Measurements from ENCODE around the gene KCNK4. TPM values are rescaled to one million over a fixed set of nuclear protein-coding genes. Genes with fewer than 3 reads are reported as not detected.

The KCNK4 gene
- polyA plus RNA-seq, 12 donors = not detected

DNA sequence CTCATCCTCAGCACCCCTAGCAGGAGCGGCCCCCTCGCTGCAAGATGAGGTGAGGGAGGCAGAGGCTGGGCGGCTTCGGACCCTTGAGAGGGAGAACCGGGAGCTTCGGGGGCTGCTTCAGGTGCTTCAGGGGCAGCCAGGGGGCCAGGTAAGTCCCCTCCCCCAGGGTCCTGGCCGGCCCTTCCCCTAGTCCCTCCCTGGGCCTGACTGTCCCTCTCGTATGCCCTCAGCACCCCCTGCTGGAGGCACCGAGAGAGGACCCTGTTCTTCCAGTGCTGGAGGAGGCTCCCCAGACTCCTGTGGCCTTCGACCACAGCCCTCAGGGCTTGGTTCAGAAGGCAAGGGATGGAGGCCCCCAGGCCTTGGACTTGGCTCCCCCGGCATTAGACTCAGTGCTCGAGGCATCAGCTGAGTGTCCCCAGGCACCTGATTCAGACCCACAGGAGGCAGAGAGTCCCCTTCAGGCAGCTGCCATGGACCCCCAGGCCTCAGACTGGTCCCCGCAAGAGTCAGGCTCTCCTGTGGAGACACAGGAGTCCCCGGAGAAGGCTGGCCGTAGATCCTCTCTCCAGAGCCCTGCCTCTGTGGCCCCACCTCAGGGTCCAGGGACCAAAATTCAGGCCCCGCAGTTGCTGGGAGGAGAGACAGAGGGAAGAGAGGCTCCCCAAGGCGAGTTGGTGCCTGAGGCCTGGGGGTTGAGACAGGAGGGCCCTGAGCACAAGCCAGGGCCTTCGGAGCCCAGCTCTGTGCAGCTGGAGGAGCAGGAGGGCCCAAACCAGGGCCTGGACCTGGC lies 52.9 kb downstream of the KCNK4 start:
- DNase-seq = no peak

DNA sequence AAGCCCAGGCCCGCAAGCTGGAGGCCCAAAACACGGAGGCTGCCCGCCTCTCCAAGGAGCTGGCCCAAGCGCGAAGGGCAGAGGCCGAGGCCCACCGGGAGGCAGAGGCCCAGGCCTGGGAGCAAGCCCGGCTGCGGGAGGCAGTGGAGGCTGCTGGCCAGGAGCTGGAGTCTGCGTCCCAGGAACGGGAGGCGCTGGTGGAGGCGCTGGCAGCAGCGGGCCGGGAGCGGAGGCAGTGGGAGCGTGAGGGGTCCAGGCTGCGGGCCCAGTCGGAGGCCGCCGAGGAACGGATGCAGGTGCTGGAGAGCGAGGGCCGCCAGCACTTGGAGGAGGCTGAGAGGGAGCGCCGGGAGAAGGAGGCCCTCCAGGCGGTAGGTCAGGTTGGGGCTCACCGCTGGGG lies 53.7 kb downstream of the KCNK4 start:
- no peak for DNase-seq

DNA sequence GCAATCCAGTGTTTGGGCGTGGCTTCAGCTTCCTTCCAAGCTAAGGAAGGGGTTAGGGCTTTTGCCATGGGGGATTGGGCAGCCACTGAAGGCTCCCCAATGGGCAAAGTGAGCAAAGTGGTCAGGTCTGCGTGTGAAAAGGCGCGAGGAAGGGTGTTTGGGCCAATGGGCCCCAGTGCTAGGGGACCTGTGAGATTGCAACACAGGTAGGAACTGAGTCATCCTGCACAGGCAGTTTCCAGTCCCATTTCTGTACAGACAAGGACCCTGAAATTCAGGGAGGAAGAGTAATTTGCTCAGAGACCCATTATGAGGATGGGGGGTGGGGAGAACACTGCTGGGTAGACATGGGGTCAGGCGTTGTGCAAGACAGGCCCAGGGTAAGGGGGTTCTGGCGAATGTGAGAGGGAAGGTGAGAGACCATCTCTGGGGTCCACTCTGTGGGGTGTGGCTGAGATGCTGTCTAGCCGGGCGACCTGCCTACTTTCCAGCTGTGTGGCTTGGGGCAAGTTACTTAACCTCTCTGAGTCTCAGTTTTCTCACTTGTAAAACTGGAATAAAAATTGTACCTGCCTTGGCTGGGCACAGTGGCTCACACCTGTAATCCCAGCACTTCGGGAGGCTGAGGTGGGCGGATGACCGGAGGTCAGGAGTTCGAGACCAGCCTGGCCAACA lies 56.2 kb downstream of the KCNK4 start:
- DNase-seq = no peak

DNA sequence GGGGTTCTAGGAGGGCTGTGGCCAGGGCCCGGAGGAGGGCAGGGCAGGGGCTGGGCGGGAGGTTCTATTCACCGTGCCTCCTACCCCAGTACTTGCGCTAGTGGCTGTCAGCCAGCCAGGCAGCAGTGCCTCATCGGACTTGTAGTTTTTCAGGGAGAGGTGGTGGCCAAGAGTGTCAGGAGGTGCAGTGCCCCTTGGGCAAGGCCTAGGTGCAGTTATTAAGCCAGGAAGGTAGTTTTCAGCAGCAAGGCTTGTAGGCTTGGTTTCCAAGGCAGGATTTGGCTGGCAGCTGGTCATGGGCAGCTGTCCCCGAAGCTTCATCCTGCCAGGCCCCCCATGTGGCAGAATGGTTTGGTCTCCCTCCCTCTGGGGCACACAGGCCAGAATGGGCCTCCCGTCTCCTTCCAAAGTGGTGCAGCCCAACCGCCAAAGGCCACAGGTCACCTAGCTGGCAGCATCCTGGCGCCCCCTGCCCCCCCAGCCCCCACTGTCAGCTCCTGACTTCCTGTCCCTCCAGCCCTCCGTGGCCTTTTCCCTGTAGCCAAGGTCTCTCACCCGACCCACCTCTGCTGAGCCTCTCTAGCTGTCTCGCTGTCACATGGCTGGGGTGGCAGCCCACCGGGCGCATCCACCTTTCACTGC lies 57.4 kb downstream of the KCNK4 start:
- no peak for DNase-seq

DNA sequence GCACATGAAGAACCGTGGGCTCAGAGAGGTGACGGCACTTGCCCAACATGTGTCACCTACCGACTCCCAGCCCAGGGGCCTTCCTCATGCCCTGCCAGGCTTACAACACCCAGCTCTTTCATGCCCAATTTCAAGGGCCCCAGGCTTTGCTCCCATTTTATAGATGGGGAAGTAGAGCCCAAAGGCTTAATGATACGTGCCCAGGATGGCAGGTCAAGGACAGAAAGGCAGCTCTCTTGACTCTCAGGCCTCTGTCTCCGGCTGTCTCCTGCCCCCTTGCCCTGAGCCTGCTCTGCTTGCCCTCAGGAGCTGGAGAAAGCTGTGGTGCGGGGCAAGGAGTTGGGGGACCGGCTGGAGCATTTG lies 57.9 kb downstream of the KCNK4 start:
- no peak for DNase-seq

DNA sequence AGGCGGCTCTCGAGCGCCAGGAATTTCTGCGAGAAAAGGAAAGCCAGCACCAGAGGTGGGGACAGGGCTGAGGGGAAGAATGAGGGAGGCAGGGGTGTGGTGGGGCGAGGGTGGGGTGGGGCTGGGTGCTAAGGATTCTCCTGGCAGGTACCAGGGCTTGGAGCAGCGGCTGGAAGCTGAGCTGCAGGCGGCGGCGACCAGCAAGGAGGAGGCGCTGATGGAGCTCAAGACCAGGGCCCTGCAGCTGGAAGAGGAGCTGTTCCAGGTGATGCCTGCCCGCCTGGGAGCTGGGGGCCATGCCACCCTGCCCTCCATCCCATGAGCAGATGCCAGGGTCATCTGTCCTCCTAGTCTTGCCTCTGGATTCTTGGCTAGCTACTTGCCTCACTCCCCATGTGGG lies 58.3 kb downstream of the KCNK4 start:
- DNase-seq = no peak

Other genes starting within 250 kb of the KCNK4 start
- gene MACROD1, start 125.2 kb upstream of the KCNK4 start, polyA plus RNA-seq (ENCODE audit: insufficient read length in 12 of 12) = 100 to 1,000 TPM in 1 of 12 donors, 10 to 100 TPM in 10, not detected in 1; 41.1 to 129 (median 55.2) TPM
- 100 to 1,000 TPM in 11 of 12 donors, not detected in 1; 119 to 165 (median 139) TPM for gene STIP1, start 105.1 kb upstream of the KCNK4 start, polyA plus RNA-seq (ENCODE audit: insufficient read length in 12 of 12)
- 10 to 100 TPM in 1 of 12 donors, 1 to 10 TPM in 10, not detected in 1; 5.2 to 16.7 (median 7.5) TPM for gene FERMT3, start 84.6 kb upstream of the KCNK4 start, polyA plus RNA-seq (ENCODE audit: insufficient read length in 12 of 12)
- gene TRPT1, start 65.1 kb upstream of the KCNK4 start, polyA plus RNA-seq (ENCODE audit: insufficient read length in 12 of 12) = 100 to 1,000 TPM in 1 of 12 donors, 10 to 100 TPM in 10, not detected in 1; 30.8 to 142 (median 65.8) TPM
- 10 to 100 TPM in 11 of 12 donors, not detected in 1; 13.1 to 47.0 (median 17.1) TPM for gene NUDT22, start 65.0 kb upstream of the KCNK4 start, polyA plus RNA-seq (ENCODE audit: insufficient read length in 12 of 12)
- gene DNAJC4, start 60.8 kb upstream of the KCNK4 start, polyA plus RNA-seq (ENCODE audit: insufficient read length in 12 of 12) = 10 to 100 TPM in 11 of 12 donors, not detected in 1; 41.1 to 71.1 (median 51.5) TPM
- gene VEGFB, start 56.7 kb upstream of the KCNK4 start, polyA plus RNA-seq (ENCODE audit: insufficient read length in 12 of 12) = 100 to 1,000 TPM in 1 of 12 donors, 10 to 100 TPM in 10, not detected in 1; 71.0 to 113 (median 89.8) TPM
- 100 to 1,000 TPM in 1 of 12 donors, 10 to 100 TPM in 10, not detected in 1; 37.5 to 114 (median 39.5) TPM for gene FKBP2, start 50.2 kb upstream of the KCNK4 start, polyA plus RNA-seq (ENCODE audit: insufficient read length in 12 of 12)
- gene PPP1R14B, start 44.4 kb upstream of the KCNK4 start, polyA plus RNA-seq (ENCODE audit: insufficient read length in 12 of 12) = 100 to 1,000 TPM in 11 of 12 donors, not detected in 1; 126 to 218 (median 167) TPM
- gene PLCB3, start 39.8 kb upstream of the KCNK4 start, polyA plus RNA-seq (ENCODE audit: insufficient read length in 12 of 12) = 10 to 100 TPM in 6 of 12 donors, 1 to 10 TPM in 5, not detected in 1; 8.5 to 18.9 (median 10.4) TPM
- 10 to 100 TPM in 11 of 12 donors, not detected in 1; 19.3 to 52.4 (median 24.6) TPM for gene BAD, start 6.6 kb upstream of the KCNK4 start, polyA plus RNA-seq (ENCODE audit: insufficient read length in 12 of 12)
- 10 to 100 TPM in 11 of 12 donors, not detected in 1; 14.1 to 32.9 (median 17.1) TPM for gene GPR137, start 5.5 kb upstream of the KCNK4 start, polyA plus RNA-seq (ENCODE audit: insufficient read length in 12 of 12)
- gene CATSPERZ, start 9.1 kb downstream of the KCNK4 start, polyA plus RNA-seq (ENCODE audit: insufficient read length in 12 of 12) = not detected
- 10 to 100 TPM in 11 of 12 donors, not detected in 1; 11.9 to 55.5 (median 20.2) TPM for gene ESRRA, start 14.2 kb downstream of the KCNK4 start, polyA plus RNA-seq (ENCODE audit: insufficient read length in 12 of 12)
- 100 to 1,000 TPM in 11 of 12 donors, not detected in 1; 142 to 254 (median 166) TPM for gene TRMT112, start 26.3 kb downstream of the KCNK4 start, polyA plus RNA-seq (ENCODE audit: insufficient read length in 12 of 12)
- gene PRDX5, start 26.8 kb downstream of the KCNK4 start, polyA plus RNA-seq (ENCODE audit: insufficient read length in 12 of 12) = 100 to 1,000 TPM in 11 of 12 donors, not detected in 1; 107 to 165 (median 124) TPM
- 10 to 100 TPM in 1 of 12 donors, 1 to 10 TPM in 10, not detected in 1; 2.5 to 10.7 (median 3.4) TPM for gene CCDC88B, start 48.9 kb downstream of the KCNK4 start, polyA plus RNA-seq (ENCODE audit: insufficient read length in 12 of 12)
- gene RPS6KA4, start 67.9 kb downstream of the KCNK4 start, polyA plus RNA-seq (ENCODE audit: insufficient read length in 12 of 12) = 10 to 100 TPM in 11 of 12 donors, not detected in 1; 10.0 to 49.8 (median 11.9) TPM